ENCODE measurements around the gene FAM136A. TPM values are rescaled to one million over a fixed set of nuclear protein-coding genes. Genes with fewer than 3 reads are reported as not detected.
"Not testable (repeated sequence)": the region's sequence is repeated elsewhere in the genome, so short reads cannot be mapped to it uniquely, and the experiment has no call there.

The FAM136A gene
- total RNA-seq, 1 donor = 29.6 TPM

DNA sequence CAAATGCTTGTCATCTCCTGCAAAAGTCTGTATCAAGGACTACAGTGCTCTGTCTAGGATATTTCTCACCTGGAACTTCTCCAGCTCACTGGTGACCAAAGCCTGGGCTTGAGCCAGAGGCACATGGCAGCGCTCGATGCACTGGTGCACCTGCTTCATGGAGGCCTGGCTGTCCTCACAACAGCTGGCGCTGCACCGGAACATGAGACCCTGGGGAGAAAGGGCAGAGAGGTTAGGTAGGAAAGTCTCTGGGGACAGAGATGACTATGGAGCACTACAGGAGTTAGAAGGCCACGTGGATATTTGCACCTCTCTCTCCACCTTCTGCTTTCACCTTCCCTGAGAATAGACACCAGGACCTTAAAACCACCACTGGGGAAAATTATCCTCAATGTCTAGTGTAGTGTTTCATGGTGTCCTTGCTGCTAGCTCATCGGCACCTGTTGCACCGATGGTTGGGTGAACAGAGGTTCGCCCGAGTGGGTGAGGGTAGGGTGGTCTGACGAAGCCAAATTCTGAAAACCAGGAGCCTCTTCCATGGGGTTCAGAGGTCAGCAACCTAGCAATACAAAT lies 1.0 kb downstream of the FAM136A start:
- DNase-seq (ENCODE audit: low read depth in 2 of 3, low spot score in 2 of 3) = no peak

DNA sequence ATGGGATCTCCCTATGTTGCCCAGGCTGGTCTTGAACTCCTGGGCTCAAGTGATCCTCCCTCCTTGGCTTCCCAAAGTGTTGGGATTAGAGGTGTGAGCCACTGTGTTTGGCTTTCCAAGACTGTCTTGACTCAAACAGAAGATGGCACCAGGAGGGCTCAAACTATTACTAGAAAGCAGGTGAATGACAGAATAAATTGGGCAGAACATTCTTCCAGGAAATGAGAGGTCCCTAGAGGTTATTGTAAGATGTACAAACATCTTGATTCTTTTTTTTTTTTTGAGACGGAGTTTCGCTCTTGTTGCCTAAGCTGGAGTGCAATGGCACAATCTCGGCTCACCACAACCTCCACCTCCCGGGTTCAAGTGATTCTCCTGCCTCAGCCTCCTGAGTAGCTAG lies 4.0 kb downstream of the FAM136A start:
- DNase-seq (ENCODE audit: low read depth in 2 of 3, low spot score in 2 of 3) = not testable (repeated sequence)

DNA sequence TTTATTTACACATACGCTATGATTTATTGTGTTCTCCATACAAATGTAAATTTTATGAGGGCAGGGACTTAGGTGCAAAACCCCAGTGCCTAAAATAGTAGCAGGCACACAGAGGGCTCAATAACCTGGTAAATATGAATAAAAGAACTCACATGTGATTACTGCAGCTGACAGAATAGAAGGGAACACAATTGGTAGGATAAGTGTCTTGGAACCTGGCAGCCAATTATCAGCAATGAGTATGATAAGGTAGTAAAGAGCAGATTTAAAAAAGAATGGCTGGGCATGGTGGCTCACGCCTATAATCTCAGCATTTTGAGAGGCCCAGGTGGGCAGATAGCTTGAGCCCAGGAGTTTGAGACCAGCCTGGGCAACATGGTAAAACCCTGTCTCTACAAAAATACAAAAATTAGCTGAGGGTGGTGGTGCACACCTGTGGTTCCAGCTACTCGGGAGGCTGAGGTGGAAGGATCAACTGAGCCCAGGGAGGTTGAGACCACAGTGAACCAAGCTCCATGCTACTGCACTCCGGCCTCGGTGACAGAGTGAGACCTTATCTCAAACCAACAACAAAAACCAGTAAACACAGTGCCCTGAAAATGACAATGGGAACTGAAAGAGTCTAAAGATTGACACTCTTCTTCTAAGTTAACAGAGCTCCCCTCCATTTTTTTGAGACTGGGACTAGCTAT lies 18.2 kb downstream of the FAM136A start:
- DNase-seq (ENCODE audit: low read depth in 2 of 3, low spot score in 2 of 3) = no peak

DNA sequence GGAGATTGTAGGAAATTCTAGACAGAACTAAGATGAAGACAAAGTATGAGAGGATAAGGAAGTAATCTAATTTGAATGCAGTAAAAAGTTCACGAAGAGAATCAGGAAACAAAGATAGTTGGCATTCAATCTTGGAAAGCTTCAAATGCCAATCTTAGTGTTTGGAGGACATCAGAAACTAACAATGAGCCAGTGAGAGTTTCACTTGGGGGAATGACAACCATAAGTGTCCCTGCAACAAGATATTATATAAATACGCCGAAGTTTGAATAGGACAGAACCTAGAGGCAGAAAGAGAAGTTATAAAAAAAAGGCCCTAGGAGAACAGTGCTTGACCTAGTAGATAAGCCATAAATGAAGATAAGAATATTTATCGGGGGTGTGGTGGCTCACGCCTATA lies 19.4 kb downstream of the FAM136A start:
- DNase-seq (ENCODE audit: low read depth in 2 of 3, low spot score in 2 of 3) = no peak

DNA sequence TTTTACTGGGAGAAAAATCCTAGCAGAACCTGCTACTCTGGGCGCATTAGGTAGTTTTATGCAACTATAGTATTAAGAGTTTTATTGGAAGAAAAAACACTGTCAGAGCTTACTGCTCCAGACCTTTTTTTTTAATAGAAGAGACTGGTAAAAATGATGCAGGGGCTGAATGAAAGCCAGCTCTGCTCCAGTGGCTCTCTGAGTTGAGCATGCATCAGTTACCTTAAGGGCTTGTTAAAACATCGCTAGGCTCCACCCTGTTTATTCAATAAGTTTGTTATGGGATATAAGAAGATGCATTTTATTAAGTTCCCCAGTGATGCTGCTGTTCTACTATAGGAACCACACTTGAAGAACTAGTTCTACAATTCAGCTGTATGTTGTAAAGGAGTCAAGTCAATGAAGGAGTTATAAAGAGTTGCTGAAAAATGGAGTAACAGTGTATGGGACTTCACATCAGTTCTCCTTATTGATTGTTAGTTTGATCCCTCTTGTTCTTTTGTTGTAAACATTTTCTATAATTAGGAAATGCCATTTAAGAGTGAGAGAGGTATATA lies 21.5 kb downstream of the FAM136A start:
- no peak for DNase-seq (ENCODE audit: low read depth in 2 of 3, low spot score in 2 of 3)

DNA sequence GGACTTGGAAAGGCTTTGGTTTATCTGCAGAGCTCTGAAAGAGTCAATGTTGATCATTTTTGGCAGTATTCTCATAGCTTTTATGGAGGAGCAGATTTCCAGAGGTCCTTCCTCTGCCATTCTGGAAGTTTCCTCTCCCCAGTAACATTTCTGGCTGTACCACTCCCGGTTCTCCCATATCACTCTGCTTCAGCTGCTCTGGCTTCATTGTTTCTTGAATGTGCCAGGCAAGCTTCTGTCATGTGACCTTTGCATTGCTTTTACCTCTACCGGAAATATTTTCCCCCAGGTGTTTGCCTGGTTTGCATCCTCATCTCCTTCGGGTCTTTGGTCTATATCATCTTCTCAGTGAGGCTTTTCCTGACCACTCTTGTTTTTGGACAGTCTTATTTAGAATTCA lies 31.5 kb downstream of the FAM136A start:
- DNase-seq (ENCODE audit: low read depth in 2 of 3, low spot score in 2 of 3) = no peak

DNA sequence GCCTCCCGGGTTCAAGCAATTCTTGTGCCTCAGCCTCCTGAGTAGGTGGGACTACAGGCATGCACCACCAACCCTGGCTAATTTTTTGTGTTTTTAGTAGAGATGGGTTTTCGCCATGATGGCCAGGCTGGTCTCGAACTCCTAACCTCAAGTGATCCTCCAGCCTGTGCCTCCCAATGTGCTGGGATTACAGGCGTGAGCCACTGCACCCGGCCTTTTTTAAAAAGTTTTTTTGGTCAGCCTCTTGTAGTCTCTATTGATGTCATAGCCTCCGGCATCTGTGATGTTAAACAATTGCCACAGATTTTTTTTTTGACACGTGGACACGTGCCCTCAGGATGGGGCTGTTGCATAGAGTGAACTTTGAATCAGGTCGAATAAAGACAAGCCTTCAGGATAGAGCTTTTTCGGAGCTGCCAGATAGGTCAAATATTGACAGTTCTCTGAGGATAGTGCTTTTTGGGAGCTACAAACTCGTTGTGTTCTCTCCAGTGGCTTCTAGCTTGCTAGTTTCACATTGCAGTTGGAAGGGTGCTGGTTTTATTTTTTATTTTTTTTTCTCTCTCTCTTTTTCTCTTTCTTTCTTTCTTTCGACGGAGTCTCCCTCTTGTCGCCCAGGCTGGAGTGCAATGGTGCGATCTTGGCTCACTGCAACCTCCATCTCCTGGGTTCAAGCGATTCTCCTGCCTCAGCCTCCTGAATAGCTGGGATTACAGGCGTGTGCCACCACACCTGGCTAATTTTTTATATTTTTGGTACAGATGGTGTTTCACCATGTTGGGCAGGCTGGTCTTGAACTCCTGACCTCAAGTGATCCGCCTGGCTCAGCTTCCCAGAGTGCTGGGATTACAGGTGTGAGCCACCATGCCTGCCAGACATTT lies 32.2 kb downstream of the FAM136A start:
- DNase-seq (ENCODE audit: low read depth in 2 of 3, low spot score in 2 of 3) = not testable (repeated sequence)

DNA sequence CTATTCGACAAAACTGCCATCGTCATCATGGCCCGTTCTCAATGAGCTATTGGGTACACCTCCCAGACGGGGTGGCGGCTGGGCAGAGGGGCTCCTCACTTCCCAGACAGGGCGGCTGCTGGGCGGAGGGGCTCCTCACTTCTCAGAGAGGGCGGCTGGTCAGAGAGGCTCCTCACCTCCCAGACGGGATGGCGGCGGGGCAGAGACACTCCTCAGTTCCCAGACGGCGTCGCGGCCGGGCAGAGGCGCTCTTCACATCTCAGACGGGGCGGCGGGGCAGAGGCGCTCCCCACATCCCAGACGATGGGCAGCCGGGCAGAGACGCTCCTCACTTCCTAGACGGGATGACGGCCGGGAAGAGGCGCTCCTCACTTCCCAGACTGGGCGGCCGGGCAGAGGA lies 34.9 kb downstream of the FAM136A start:
- not testable (repeated sequence) for DNase-seq (ENCODE audit: low read depth in 2 of 3, low spot score in 2 of 3)

DNA sequence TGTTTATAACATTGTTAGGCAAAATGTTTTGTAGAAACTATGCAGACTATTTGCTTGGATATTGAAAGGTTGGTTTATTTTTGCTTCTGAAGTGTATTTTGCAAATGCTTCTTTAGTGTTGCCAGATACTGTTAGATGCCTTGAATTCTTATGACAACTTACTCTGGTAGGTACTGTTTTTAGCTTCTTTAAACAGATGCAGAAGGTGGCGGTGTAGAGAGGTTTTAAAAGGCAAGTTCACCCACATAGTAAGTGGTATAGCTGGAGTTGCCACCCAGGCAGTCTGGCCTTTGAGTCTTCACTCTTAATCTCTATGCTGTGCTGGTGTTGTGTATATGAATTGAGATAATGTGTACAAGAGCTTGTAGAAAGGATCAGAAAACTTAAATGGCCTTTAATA lies 40.4 kb downstream of the FAM136A start:
- no peak for DNase-seq (ENCODE audit: low read depth in 2 of 3, low spot score in 2 of 3)

DNA sequence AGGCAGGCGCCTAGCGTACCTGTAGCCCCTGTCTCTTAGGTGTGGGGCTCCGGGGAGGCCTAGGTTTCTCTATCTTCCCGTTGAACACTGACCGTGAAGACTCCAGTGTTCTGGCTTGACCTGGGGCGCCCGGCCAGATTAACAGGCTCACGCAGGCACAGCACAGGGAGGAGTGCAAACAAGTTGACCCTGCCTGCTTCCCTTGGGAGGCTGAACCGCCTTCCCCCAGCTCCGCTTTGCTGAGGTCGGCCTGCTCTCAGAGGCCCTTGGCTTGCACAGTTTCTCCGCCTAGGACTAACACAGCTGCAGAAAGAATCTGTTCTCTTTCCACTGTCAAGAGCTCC lies 43.4 kb downstream of the FAM136A start:
- DNase-seq (ENCODE audit: low read depth in 2 of 3, low spot score in 2 of 3) = no peak

DNA sequence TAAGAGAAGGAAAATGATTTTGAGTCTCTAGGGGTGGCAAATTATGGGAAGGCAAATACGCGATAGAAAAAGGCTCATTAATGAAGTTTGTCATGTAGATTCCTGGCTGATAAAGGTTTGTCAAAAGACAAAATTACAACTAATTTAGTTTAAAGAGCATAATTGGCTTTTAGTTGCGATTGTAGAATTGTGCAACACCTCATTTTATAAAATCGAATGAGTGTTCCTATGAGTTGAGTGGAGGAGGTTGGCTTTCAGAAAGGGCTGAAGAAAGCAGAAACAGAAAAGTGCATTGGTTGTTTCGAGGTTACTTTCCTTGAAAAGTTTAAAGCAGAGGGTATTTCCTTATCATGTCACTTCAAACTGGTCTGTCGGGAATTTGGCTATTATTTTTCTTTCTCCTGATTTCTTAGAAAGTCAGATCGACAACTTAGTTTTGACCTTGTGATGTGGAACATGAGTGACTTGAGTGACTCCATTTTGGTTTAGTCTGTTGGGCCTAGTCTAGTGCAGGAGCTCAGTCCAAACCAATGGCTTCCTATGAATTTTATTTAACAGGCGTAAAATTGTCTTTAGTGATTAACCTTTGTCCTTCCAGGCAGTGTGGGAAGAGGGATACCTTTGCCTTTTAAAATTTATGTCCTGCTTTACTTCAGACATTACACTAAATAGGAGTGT lies 46.1 kb downstream of the FAM136A start:
- DNase-seq (ENCODE audit: low read depth in 2 of 3, low spot score in 2 of 3) = no peak

DNA sequence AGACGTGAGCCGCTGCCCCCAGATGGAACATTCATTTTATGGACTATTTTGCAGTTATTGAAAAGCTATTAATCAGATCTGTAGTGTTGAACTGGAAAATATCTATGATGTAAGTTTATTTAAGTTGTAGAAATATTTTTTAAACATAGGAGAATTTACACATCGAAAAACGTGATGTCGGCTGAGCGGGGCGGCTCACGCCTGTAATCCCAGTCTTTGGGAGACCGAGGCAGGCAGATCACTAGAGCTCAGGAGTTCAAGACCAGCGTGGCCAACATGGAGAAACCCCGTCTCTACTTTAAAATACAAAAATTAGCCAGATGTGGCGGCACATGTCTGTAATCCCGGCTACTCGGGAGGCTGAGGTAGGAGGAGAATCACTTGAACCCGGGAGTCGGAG lies 51.4 kb downstream of the FAM136A start:
- no peak for DNase-seq (ENCODE audit: low read depth in 2 of 3, low spot score in 2 of 3)

DNA sequence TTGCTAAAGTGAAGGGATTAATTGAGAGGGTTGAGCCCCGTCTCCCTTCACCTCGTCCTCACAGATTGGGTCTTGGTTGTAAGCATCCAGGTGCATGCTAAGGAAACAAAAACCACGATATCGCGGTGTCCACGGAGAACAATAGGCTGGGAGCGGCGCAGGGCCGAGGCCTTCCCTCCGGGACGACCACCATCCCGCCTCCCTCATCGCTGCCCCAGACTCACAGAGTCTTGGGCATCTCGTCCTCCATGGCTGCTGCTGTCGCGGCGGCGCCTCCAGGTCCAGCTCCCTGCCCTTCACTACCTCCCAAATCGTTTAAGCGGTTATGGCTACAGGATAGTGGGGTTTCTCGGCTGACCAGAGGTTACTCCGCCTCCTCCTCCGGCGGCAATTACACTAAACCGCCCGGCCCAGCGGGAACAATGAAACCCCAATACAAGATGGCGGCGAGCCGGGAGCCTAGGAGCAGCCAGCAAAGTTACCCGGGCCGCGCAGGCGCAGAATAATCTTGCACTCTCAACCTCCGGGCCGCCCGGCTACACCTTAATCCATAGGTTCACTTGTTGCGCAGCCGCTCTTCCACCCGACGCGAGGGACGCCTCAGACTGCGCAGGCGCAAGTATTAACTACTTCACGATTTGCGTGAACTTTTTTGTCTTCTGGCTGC lies 53.6 kb downstream of the FAM136A start, which contains the start of gene TIA1:
TIA1 (minus strand) TSS at position 448 of the 667 bp plus-strand sequence; CDS start at position 250, 198 bp downstream.
- peak; percentile 98 to 100 (median 99) for DNase-seq (ENCODE audit: low read depth in 2 of 3, low spot score in 2 of 3)

DNA sequence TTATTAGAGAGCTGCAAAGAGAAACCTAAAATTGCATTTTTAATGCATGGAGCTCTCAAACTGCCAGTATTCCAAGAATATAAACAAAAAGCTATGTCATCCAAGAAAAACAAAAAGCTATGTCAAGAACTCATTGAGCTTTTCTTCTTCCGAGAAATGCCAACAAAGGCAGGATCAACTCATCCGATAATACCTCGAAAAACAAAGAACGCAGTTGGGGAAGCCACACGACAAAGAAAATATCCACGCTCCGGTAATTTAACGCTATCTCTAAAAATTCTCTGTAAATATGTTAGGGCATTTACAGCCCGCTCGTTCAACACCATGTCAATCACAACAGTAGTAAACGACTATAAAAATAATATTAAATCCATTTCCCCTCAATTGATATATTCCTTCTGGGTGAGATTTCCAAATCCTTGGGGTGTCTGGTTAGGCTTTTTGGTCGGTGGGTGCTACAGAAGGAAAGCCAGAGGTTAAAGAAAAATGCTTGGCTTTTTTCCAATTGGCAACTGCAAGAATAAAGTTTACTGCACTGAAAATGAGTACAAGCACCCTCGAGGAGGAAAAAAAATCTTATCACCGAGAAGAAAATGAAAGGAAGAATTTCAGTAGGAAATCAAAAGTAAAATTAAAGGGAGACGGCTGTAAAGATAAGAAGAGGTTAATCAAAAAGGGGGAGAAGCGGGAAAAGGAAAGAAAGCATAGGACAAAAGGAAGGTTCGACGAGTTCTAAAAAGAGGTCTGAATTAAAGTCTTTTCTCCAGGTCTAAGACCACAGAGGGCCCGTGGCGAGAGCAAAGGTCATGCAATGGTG lies 54.3 kb downstream of the FAM136A start:
- DNase-seq (ENCODE audit: low read depth in 2 of 3, low spot score in 2 of 3) = peak in 1 of 3 donors; percentile 30

Small RNA genes lying within 50 kb of the gene (small RNA-seq; reads per million reads assigned to genes)
- not detected for gene AC016700.2
- gene MIR1285-2 = not detected

Other genes starting within 250 kb of the FAM136A start
- 156 TPM for gene PCBP1, start 214.6 kb downstream of the FAM136A start, total RNA-seq
- 22.6 TPM for gene C2orf42, start 111.0 kb downstream of the FAM136A start, total RNA-seq
- gene TIA1, start 53.4 kb downstream of the FAM136A start, total RNA-seq = 60.9 TPM
- 5.4 TPM for gene PCYOX1, start 43.9 kb downstream of the FAM136A start, total RNA-seq
- 22.1 TPM for gene SNRPG, start 8.3 kb downstream of the FAM136A start, total RNA-seq